T-helper 1 cell treated with Interleukin-12 subunit alpha and Interleukin-12 subunit beta and Interleukin-4 antibody, amounts not matched to agents 30 μg/mL and 1 μg/mL, for 36 hours (primary cell): ENCODE measurements around the gene HLX.

Source experiments
- H3K27ac Mint-ChIP-seq: one replicate; pipeline ENCODE4 v1.8.0; 2021; ENCODE audit warnings: mild to moderate bottlenecking, mixed read lengths
- H3K27me3 Mint-ChIP-seq: one replicate; pipeline ENCODE4 v1.8.0; 2021; ENCODE audit warnings: low read depth, mixed read lengths
- H3K36me3 Mint-ChIP-seq: one replicate; pipeline ENCODE4 v1.8.0; 2021; ENCODE audit warnings: low read depth, mixed read lengths
- H3K4me1 Mint-ChIP-seq: one replicate; pipeline ENCODE4 v1.8.0; 2021; ENCODE audit warnings: low read depth, mixed read lengths
- H3K4me3 Mint-ChIP-seq: one replicate; pipeline ENCODE4 v1.8.0; 2021; ENCODE audit warnings: mild to moderate bottlenecking, moderate library complexity, mixed read lengths
- H3K9me3 Mint-ChIP-seq: one replicate; pipeline ENCODE4 v1.8.0; 2021; ENCODE audit warnings: mixed read lengths

The HLX gene

DNA sequence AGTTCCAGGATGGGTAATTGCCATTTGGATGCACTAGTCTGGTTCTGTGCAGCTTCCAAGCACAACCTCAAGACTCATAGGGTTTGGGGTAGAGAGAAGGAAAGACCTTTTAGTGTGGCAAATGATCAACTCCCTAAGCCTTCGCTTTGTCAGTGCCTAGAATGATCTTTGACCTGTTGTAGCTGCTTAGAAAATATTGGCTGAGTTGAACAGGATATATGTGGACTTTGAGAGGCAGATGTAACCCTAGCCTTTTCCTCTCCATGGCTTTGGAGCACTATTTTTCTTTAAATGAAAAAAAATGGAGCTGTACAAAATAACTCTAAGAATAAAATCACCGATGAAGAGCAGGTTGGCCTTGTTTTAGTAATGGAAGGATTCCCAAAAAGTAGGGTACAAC lies 41.7 kb downstream of the HLX start:
- H3K27me3 Mint-ChIP-seq, result peaks cover 4% of the 10 kb centered on the region
- H3K36me3 Mint-ChIP-seq, result no peaks in the 10 kb centered on the region
- H3K4me1 Mint-ChIP-seq, result no peaks in the 10 kb centered on the region
- H3K4me3 Mint-ChIP-seq, result no peak overlapping the region
- H3K27ac Mint-ChIP-seq, result no peak overlapping the region
- no peaks in the 10 kb centered on the region for H3K9me3 Mint-ChIP-seq

GRCh38 chr1:220921498-220921897 lies 42.3 kb downstream of the HLX start:
- Mint-ChIP-seq H3K27me3 (peaks cover 4% of the 10 kb centered on the region), H3K36me3 (no peaks in the 10 kb centered on the region)

GRCh38 chr1:220921971-220922635 lies 42.9 kb downstream of the HLX start:
- Mint-ChIP-seq H3K9me3 (no peaks in the 10 kb centered on the region), H3K4me3 (no peak overlapping the region)

More at GRCh38 chr1:220921498-220921897, 42.3 kb downstream of the HLX start:
- Mint-ChIP-seq H3K4me3 (no peak overlapping the region), H3K4me1 (no peaks in the 10 kb centered on the region), H3K9me3 (no peaks in the 10 kb centered on the region), H3K27ac (no peak overlapping the region)

DNA sequence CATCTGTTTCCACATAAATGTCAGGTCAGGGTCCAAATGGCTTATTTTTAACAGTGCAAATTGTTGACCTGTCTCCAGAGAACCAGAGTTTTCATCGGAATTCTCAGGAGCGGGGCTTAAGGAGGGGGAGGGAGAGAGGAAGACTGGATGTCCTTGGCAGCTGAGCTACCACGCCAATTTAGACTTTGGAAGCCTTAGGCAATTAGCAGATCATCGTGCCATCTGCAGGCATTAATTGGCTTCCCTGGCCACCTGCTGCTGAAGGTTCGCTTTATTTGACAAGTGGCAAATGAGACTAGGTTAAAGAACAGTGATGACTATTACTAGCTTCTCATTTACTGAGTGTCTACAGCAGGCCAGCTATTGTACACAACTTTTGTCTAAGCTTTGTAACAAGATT lies 43.7 kb downstream of the HLX start:
- Mint-ChIP-seq H3K9me3 (no peaks in the 10 kb centered on the region), H3K4me3 (no peak overlapping the region), H3K36me3 (no peaks in the 10 kb centered on the region), H3K4me1 (no peaks in the 10 kb centered on the region), H3K27me3 (peaks cover 4% of the 10 kb centered on the region), H3K27ac (no peak overlapping the region)

More at GRCh38 chr1:220921971-220922635, 42.9 kb downstream of the HLX start:
- Mint-ChIP-seq H3K4me1 (no peaks in the 10 kb centered on the region), H3K36me3 (no peaks in the 10 kb centered on the region), H3K27me3 (peaks cover 4% of the 10 kb centered on the region), H3K27ac (no peak overlapping the region)

DNA sequence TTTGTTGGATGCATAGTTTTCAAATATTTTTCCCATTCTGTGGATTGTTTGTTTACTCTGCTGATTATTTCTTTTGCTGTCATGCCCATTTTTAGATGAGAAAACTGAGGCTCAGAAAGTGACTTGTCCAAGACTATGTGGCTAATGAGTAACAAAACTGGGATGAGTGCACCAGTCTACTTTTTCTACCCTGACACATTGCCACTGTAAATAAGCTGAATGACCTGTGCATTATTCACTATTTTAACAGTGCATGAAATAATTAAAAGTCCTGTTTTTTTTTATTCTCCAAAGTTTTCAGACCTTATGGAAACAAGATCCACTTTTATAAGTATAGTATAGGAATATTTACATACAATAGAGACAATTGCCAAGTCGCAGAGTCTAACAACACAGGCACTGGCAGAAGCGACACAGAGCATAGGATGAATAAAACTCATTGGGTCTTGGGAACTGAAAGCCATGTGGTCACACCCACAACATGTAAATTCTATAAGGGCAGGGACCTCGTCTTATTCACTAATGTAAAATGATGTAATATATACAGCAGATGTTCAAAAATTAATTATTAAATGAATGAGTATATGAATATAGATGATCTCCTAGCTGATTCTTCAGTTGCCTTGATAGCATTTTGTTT lies 45.2 kb downstream of the HLX start:
- Mint-ChIP-seq H3K27ac (no peak overlapping the region), H3K4me1 (no peaks in the 10 kb centered on the region), H3K36me3 (no peaks in the 10 kb centered on the region), H3K9me3 (no peaks in the 10 kb centered on the region), H3K4me3 (no peak overlapping the region), H3K27me3 (peaks cover 4% of the 10 kb centered on the region)

DNA sequence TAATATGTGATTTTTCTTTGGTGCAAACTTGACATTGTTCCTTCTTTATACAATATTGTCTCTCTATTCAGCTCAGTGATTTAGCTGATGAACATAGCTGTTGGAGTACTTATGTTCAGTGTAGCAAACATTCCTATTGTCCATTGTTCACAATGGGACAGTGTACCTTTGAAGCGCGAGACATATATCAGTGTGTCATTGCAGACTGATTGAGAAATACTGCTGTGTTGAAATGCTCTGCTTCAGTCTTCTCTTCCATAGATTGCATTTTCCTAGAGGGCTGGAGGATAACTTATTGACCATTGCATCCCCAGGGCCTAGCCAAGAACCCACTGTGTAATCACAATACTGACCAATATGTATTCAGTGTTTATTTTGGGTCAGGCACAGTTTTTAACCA lies 46.5 kb downstream of the HLX start:
- Mint-ChIP-seq H3K4me1 (no peaks in the 10 kb centered on the region), H3K36me3 (no peaks in the 10 kb centered on the region), H3K4me3 (no peak overlapping the region), H3K27me3 (no peaks in the 10 kb centered on the region), H3K9me3 (no peaks in the 10 kb centered on the region), H3K27ac (no peak overlapping the region)

GRCh38 chr1:220926146-220926545 lies 46.9 kb downstream of the HLX start:
- Mint-ChIP-seq H3K36me3 (no peaks in the 10 kb centered on the region), H3K9me3 (no peaks in the 10 kb centered on the region), H3K4me3 (no peak overlapping the region), H3K27ac (no peak overlapping the region), H3K27me3 (no peaks in the 10 kb centered on the region), H3K4me1 (no peaks in the 10 kb centered on the region)

- Mint-ChIP-seq H3K27me3 (no peaks in the 10 kb centered on the region), H3K27ac (no peak overlapping the region), H3K4me1 (no peaks in the 10 kb centered on the region), H3K36me3 (no peaks in the 10 kb centered on the region), H3K4me3 (no peak overlapping the region), H3K9me3 (no peaks in the 10 kb centered on the region)
These were observed 48.2 kb downstream of the HLX start for GRCh38 chr1:220927442-220927841.

DNA sequence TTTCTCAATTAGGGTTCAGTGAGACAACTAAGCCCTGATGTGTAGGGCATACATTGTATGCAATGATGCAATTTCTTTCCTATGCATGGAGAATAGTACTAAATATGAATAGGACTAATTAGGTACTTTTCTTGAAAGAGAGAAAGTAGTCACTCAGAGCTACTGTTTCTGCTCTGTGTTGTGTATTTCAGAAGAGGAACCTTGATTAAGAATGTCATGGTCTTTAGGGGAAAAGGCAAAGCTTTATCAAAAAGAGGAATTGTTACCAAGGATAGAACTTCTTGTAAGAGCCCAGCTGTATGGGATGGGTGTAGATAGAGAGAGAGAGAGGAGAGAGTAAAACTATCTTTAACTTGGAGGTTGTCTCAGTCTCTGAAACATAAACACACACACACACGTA lies 49.1 kb downstream of the HLX start:
- Mint-ChIP-seq H3K4me1 (no peaks in the 10 kb centered on the region), H3K36me3 (no peaks in the 10 kb centered on the region), H3K4me3 (no peak overlapping the region), H3K27ac (no peak overlapping the region), H3K27me3 (no peaks in the 10 kb centered on the region), H3K9me3 (no peaks in the 10 kb centered on the region)

GRCh38 chr1:220928725-220929300 lies 49.6 kb downstream of the HLX start:
- Mint-ChIP-seq H3K27me3 (no peaks in the 10 kb centered on the region), H3K36me3 (no peaks in the 10 kb centered on the region), H3K9me3 (no peaks in the 10 kb centered on the region), H3K4me1 (no peaks in the 10 kb centered on the region), H3K4me3 (no peak overlapping the region), H3K27ac (no peak overlapping the region)

DNA sequence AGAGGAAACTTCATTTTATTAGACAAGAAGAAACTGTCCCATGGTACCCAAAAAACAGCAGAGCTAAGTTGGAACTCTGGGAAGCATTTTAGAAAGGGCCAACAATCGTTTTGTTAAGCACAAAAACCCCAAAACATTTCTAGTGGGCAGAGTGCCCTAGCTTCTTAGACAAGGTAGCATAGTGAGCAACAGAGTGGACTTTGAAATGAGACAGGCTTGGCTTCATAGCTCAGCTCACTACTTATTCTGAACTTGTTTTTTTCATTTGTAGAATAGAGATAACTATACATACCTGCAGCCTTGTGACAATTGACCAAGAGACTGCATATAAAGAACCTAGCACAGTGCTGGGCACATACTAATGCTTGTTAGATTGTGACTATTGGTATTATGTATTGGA lies 50.1 kb downstream of the HLX start:
- H3K4me3 Mint-ChIP-seq, result no peak overlapping the region

More for the DNA sequence above, 50.1 kb downstream of the HLX start:
- no peak overlapping the region for H3K27ac Mint-ChIP-seq
- H3K4me1 Mint-ChIP-seq, result no peaks in the 10 kb centered on the region
- H3K9me3 Mint-ChIP-seq, result no peaks in the 10 kb centered on the region
- no peaks in the 10 kb centered on the region for H3K36me3 Mint-ChIP-seq
- H3K27me3 Mint-ChIP-seq, result no peaks in the 10 kb centered on the region
